HEK293 (cell line): ENCODE data around the gene EDDM13.

Experiments
- CTCF ChIA-PET: fragments of 350-600 bp; formaldehyde crosslinking; extraction: SDS; loops from one replicate; lab custom pipeline; 2021; ENCODE audit warnings: antibody characterized with exemption; lab: Yijun Ruan, JAX
- POLR2A ChIA-PET: fragments of 300-600 bp; formaldehyde crosslinking; extraction: SDS; loops from one replicate; lab custom pipeline; 2020; ENCODE audit warnings: antibody characterized with exemption, inconsistent platforms; lab: Yijun Ruan, JAX
- H3K27ac ChIP-seq: fragments of 200-500 bp; sonication (Bioruptor generic); 2 replicates; pipeline ENCODE4 v1.5.1; 2014; ENCODE audit warnings: low read depth, low read length, control low read depth, inconsistent platforms; ENCODE audit errors: extremely low read depth
- H3K36me3 ChIP-seq, 2 experiments: fragments of 200-500 bp in 1 of 2; sonication (Bioruptor generic) in 1 of 2; 1 replicate in 1 of 2; 2 replicates in 1 of 2; pipeline ENCODE4 v1.5.1; 2014 to 2017; ENCODE audit warnings: inconsistent platforms in 2 of 2, low read length in 2 of 2; ENCODE audit not compliant: control insufficient read depth in 2 of 2, insufficient read depth in 1 of 2
- H3K4me1 ChIP-seq: fragments of 200-500 bp; sonication (Bioruptor generic); 2 replicates; pipeline ENCODE4 v1.5.1; 2014; ENCODE audit warnings: mild to moderate bottlenecking, low read length, inconsistent platforms; ENCODE audit not compliant: control insufficient read depth, insufficient read depth
- H3K4me3 ChIP-seq: 2 replicates; pipeline ENCODE4 v1.5.1; 2011; ENCODE audit warnings: low read depth, mild to moderate bottlenecking, control low read depth, low read length, moderate library complexity
- H3K9me3 ChIP-seq: fragments of 200-500 bp; sonication (Bioruptor generic); 2 replicates; pipeline ENCODE4 v1.5.1; 2014; ENCODE audit warnings: low read depth, low read length, inconsistent platforms; ENCODE audit not compliant: control insufficient read depth, insufficient read depth
- BCL11B ChIP-seq: fragments of 450-650 bp; formaldehyde crosslinking; IDR thresholded peaks from 2 replicates; pipeline ENCODE4 v1.5.1; 2016; ENCODE audit warnings: low read depth, missing biosample characterization, missing genetic modification characterization
- EGR2 ChIP-seq: fragments of 450-650 bp; formaldehyde crosslinking; IDR thresholded peaks from 2 replicates; pipeline ENCODE4 v1.5.1; 2016; ENCODE audit warnings: low read depth, missing biosample characterization, missing genetic modification characterization
- IKZF3 ChIP-seq: fragments of 450-650 bp; IDR thresholded peaks from 2 replicates; pipeline ENCODE4 v1.5.0; 2018; ENCODE audit warnings: missing biosample characterization, mild to moderate bottlenecking, missing genetic modification characterization, moderate library complexity
- PRDM10 ChIP-seq: fragments of 450-650 bp; formaldehyde crosslinking; IDR thresholded peaks from 2 replicates; pipeline ENCODE4 v1.5.1; 2016; ENCODE audit warnings: missing biosample characterization, missing genetic modification characterization
- SALL2 ChIP-seq: fragments of 450-650 bp; formaldehyde crosslinking; IDR thresholded peaks from 2 replicates; pipeline ENCODE4 v1.5.0; 2017; ENCODE audit warnings: missing biosample characterization, mild to moderate bottlenecking, missing genetic modification characterization, borderline replicate concordance
- TSHZ1 ChIP-seq: fragments of 450-650 bp; formaldehyde crosslinking; IDR thresholded peaks from 2 replicates; pipeline ENCODE4 v1.5.1; 2016; ENCODE audit warnings: missing biosample characterization, missing genetic modification characterization, borderline replicate concordance
- ZNF211 ChIP-seq: fragments of 450-650 bp; formaldehyde crosslinking; IDR thresholded peaks from 2 replicates; pipeline ENCODE4 v1.5.1; 2016; ENCODE audit warnings: low read depth, missing biosample characterization, missing genetic modification characterization
- ZNF23 ChIP-seq: fragments of 450-650 bp; formaldehyde crosslinking; IDR thresholded peaks from 2 replicates; pipeline ENCODE4 v1.5.1; 2016; ENCODE audit warnings: missing biosample characterization, missing genetic modification characterization, borderline replicate concordance
- ZNF302 ChIP-seq: fragments of 450-650 bp; formaldehyde crosslinking; IDR thresholded peaks from 2 replicates; pipeline ENCODE4 v1.5.1; 2016; ENCODE audit warnings: missing biosample characterization, missing genetic modification characterization, low read depth
- ZNF426 ChIP-seq: fragments of 450-650 bp; formaldehyde crosslinking; IDR thresholded peaks from 2 replicates; pipeline ENCODE4 v1.5.1; 2017; ENCODE audit warnings: missing biosample characterization, missing genetic modification characterization, mild to moderate bottlenecking, inconsistent platforms, moderate library complexity
- ZNF473 ChIP-seq: fragments of 450-650 bp; formaldehyde crosslinking; IDR thresholded peaks from 2 replicates; pipeline ENCODE4 v1.5.1; 2017; ENCODE audit warnings: missing biosample characterization, missing genetic modification characterization
- ZNF544 ChIP-seq: fragments of 450-650 bp; formaldehyde crosslinking; IDR thresholded peaks from 2 replicates; pipeline ENCODE4 v1.5.0; 2017; ENCODE audit warnings: missing biosample characterization, missing genetic modification characterization
- ZNF558 ChIP-seq: fragments of 450-650 bp; formaldehyde crosslinking; IDR thresholded peaks from 2 replicates; pipeline ENCODE4 v1.5.1; 2016; ENCODE audit warnings: missing biosample characterization, missing genetic modification characterization
- ZNF621 ChIP-seq: fragments of 450-650 bp; formaldehyde crosslinking; IDR thresholded peaks from 2 replicates; pipeline ENCODE4 v1.5.1; 2017; ENCODE audit warnings: missing biosample characterization, missing genetic modification characterization
- ZNF654 ChIP-seq: fragments of 450-650 bp; formaldehyde crosslinking; IDR thresholded peaks from 2 replicates; pipeline ENCODE4 v1.5.1; 2016; ENCODE audit warnings: low read depth, missing biosample characterization, missing genetic modification characterization
- ZNF692 ChIP-seq: fragments of 450-650 bp; formaldehyde crosslinking; IDR thresholded peaks from 2 replicates; pipeline ENCODE4 v1.5.1; 2016; ENCODE audit warnings: missing biosample characterization, missing genetic modification characterization
- ZNF776 ChIP-seq: fragments of 450-650 bp; formaldehyde crosslinking; IDR thresholded peaks from 2 replicates; pipeline ENCODE4 v1.5.0; 2017; ENCODE audit warnings: missing biosample characterization, missing genetic modification characterization, borderline replicate concordance
- ZSCAN23 ChIP-seq: fragments of 450-650 bp; formaldehyde crosslinking; IDR thresholded peaks from 2 replicates; pipeline ENCODE4 v1.5.1; 2016; ENCODE audit warnings: missing biosample characterization, missing genetic modification characterization
- TF ChIP-seq, protein P1 (sequence below): fragments of 450-650 bp; formaldehyde crosslinking; IDR thresholded peaks from 2 replicates; pipeline ENCODE4 v1.5.1; 2017; ENCODE audit warnings: missing biosample characterization, mild to moderate bottlenecking, missing genetic modification characterization, moderate library complexity
- TF ChIP-seq, protein P2 (sequence below): fragments of 450-650 bp; formaldehyde crosslinking; IDR thresholded peaks from 2 replicates; pipeline ENCODE4 v1.5.1; 2016; ENCODE audit warnings: missing biosample characterization, missing genetic modification characterization

EDDM13 gene

DNA sequence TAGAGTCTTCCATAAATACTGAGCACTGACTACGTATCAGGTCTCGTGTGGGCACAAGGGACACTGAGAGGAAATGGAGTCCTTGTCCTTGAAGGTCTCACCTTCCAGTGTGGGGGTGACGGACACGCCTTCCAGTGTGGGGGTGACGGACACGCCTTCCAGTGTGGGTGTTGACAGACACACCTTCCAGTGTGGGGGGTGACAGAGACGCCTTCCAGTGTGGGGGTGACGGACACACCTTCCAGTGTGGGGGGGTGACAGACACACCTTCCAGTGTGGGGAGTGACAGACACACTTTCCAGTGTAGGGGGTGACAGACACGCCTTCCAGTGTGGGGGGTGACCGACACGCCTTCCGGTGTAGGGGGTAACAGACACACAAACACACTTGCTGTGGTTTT lies 14.3 kb upstream of the EDDM13 start:
- Histone ChIP-seq H3K27ac (no peak overlapping the region), H3K4me1 (no peaks in the 10 kb centered on the region), H3K36me3 (no peaks in the 10 kb centered on the region; a peak in 1 of 3 replicates)
- POLR2A ChIA-PET, result no interaction called here
- TF ChIP-seq ZNF544 (tag by site-specific recombination), result no peak
- no peak for TF ChIP-seq BCL11B (tag by site-specific recombination)
- TF ChIP-seq EGR2 (tag by site-specific recombination), result peak; percentile 46; the same call in 1 of the 2 replicates
- TF ChIP-seq, all 188 proteins: peak for 1
- Histone ChIP-seq H3K4me3 (no peak overlapping the region), H3K9me3 (no peaks in the 10 kb centered on the region)
- CTCF ChIA-PET, result interaction anchor here (0.6 kb wide), 1 partner anchor 491 kb away, joined by 3 read pairs; no protein-coding TSS in a partner anchor

GRCh38 chr19:56261145-56261544 lies 11.4 kb upstream of the EDDM13 start:
- Histone ChIP-seq H3K36me3 (no peaks in the 10 kb centered on the region; a peak in 1 of 3 replicates), H3K9me3 (no peaks in the 10 kb centered on the region), H3K4me3 (no peak overlapping the region), H3K4me1 (no peaks in the 10 kb centered on the region), H3K27ac (no peak overlapping the region)
- POLR2A ChIA-PET, result interaction anchor here (0.6 kb wide), 1 partner anchor 45 kb away, joined by 3 read pairs; no protein-coding TSS in a partner anchor
- CTCF ChIA-PET, result interaction anchor here (0.6 to 1.9 kb wide), 5 partner anchors 8 to 194 kb away, joined by 3 to 16 read pairs (median 4); no protein-coding TSS in a partner anchor
- no peak for TF ChIP-seq ZSCAN23
- no peak for TF ChIP-seq IKZF3
- no peak for TF ChIP-seq ZNF302 (tag by site-specific recombination)
- TF ChIP-seq, protein P1, sequence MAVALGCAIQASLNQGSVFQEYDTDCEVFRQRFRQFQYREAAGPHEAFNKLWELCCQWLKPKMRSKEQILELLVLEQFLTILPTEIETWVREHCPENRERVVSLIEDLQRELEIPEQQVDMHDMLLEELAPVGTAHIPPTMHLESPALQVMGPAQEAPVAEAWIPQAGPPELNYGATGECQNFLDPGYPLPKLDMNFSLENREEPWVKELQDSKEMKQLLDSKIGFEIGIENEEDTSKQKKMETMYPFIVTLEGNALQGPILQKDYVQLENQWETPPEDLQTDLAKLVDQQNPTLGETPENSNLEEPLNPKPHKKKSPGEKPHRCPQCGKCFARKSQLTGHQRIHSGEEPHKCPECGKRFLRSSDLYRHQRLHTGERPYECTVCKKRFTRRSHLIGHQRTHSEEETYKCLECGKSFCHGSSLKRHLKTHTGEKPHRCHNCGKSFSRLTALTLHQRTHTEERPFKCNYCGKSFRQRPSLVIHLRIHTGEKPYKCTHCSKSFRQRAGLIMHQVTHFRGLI (tag by site-specific recombination), result no peak
- no peak for TF ChIP-seq ZNF776 (tag by site-specific recombination)
- TF ChIP-seq, protein P2, sequence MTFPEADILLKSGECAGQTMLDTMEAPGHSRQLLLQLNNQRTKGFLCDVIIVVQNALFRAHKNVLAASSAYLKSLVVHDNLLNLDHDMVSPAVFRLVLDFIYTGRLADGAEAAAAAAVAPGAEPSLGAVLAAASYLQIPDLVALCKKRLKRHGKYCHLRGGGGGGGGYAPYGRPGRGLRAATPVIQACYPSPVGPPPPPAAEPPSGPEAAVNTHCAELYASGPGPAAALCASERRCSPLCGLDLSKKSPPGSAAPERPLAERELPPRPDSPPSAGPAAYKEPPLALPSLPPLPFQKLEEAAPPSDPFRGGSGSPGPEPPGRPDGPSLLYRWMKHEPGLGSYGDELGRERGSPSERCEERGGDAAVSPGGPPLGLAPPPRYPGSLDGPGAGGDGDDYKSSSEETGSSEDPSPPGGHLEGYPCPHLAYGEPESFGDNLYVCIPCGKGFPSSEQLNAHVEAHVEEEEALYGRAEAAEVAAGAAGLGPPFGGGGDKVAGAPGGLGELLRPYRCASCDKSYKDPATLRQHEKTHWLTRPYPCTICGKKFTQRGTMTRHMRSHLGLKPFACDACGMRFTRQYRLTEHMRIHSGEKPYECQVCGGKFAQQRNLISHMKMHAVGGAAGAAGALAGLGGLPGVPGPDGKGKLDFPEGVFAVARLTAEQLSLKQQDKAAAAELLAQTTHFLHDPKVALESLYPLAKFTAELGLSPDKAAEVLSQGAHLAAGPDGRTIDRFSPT (tag by site-specific recombination), result no peak
- no peak for TF ChIP-seq ZNF426 (tag by site-specific recombination)
- TF ChIP-seq ZNF558 (tag by site-specific recombination), result no peak
- no peak for TF ChIP-seq PRDM10 (tag by site-specific recombination)
- no peak for TF ChIP-seq ZNF473 (tag by site-specific recombination)
- TF ChIP-seq ZNF23 (tag by site-specific recombination), result no peak
- no peak for TF ChIP-seq SALL2 (tag by site-specific recombination)
- TF ChIP-seq ZNF621 (tag by site-specific recombination), result no peak
- TF ChIP-seq ZNF211 (tag by site-specific recombination), result no peak
- no peak for TF ChIP-seq TSHZ1 (tag by site-specific recombination)
- TF ChIP-seq ZNF692 (tag by site-specific recombination), result no peak
- no peak for TF ChIP-seq ZNF654 (tag by site-specific recombination)
